ENCODE data around the gene MRPS11. TPM values are rescaled to one million over a fixed set of nuclear protein-coding genes. Genes with fewer than 3 reads are reported as not detected.

Gene MRPS11
- total and polyA plus RNA-seq, 2 of the 8 experiments (the other 6 are each of a cell fraction or from before 2014, with no cell fraction given) = 41.4 to 59.2 TPM

DNA sequence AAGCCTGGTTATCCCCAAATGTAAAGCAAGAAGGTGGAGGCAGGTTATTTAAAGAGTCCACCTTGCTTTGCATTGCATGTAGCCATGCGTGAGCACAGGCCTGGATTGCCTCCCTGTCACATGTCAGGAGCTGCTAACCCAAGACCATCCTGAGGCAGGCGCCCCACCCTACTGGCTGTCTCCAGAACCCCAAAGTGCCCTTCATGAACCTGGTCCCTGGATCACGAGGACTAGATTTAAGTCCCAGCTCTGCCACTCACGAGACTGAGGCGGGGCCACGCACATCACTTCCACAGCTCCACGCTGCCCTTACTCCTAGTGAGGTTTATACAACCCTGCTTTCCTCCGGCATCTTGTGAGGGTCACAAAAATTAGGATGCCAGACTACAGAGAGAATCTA lies 17.9 kb upstream of the MRPS11 start (continued):
- TF ChIP-seq, protein P1, sequence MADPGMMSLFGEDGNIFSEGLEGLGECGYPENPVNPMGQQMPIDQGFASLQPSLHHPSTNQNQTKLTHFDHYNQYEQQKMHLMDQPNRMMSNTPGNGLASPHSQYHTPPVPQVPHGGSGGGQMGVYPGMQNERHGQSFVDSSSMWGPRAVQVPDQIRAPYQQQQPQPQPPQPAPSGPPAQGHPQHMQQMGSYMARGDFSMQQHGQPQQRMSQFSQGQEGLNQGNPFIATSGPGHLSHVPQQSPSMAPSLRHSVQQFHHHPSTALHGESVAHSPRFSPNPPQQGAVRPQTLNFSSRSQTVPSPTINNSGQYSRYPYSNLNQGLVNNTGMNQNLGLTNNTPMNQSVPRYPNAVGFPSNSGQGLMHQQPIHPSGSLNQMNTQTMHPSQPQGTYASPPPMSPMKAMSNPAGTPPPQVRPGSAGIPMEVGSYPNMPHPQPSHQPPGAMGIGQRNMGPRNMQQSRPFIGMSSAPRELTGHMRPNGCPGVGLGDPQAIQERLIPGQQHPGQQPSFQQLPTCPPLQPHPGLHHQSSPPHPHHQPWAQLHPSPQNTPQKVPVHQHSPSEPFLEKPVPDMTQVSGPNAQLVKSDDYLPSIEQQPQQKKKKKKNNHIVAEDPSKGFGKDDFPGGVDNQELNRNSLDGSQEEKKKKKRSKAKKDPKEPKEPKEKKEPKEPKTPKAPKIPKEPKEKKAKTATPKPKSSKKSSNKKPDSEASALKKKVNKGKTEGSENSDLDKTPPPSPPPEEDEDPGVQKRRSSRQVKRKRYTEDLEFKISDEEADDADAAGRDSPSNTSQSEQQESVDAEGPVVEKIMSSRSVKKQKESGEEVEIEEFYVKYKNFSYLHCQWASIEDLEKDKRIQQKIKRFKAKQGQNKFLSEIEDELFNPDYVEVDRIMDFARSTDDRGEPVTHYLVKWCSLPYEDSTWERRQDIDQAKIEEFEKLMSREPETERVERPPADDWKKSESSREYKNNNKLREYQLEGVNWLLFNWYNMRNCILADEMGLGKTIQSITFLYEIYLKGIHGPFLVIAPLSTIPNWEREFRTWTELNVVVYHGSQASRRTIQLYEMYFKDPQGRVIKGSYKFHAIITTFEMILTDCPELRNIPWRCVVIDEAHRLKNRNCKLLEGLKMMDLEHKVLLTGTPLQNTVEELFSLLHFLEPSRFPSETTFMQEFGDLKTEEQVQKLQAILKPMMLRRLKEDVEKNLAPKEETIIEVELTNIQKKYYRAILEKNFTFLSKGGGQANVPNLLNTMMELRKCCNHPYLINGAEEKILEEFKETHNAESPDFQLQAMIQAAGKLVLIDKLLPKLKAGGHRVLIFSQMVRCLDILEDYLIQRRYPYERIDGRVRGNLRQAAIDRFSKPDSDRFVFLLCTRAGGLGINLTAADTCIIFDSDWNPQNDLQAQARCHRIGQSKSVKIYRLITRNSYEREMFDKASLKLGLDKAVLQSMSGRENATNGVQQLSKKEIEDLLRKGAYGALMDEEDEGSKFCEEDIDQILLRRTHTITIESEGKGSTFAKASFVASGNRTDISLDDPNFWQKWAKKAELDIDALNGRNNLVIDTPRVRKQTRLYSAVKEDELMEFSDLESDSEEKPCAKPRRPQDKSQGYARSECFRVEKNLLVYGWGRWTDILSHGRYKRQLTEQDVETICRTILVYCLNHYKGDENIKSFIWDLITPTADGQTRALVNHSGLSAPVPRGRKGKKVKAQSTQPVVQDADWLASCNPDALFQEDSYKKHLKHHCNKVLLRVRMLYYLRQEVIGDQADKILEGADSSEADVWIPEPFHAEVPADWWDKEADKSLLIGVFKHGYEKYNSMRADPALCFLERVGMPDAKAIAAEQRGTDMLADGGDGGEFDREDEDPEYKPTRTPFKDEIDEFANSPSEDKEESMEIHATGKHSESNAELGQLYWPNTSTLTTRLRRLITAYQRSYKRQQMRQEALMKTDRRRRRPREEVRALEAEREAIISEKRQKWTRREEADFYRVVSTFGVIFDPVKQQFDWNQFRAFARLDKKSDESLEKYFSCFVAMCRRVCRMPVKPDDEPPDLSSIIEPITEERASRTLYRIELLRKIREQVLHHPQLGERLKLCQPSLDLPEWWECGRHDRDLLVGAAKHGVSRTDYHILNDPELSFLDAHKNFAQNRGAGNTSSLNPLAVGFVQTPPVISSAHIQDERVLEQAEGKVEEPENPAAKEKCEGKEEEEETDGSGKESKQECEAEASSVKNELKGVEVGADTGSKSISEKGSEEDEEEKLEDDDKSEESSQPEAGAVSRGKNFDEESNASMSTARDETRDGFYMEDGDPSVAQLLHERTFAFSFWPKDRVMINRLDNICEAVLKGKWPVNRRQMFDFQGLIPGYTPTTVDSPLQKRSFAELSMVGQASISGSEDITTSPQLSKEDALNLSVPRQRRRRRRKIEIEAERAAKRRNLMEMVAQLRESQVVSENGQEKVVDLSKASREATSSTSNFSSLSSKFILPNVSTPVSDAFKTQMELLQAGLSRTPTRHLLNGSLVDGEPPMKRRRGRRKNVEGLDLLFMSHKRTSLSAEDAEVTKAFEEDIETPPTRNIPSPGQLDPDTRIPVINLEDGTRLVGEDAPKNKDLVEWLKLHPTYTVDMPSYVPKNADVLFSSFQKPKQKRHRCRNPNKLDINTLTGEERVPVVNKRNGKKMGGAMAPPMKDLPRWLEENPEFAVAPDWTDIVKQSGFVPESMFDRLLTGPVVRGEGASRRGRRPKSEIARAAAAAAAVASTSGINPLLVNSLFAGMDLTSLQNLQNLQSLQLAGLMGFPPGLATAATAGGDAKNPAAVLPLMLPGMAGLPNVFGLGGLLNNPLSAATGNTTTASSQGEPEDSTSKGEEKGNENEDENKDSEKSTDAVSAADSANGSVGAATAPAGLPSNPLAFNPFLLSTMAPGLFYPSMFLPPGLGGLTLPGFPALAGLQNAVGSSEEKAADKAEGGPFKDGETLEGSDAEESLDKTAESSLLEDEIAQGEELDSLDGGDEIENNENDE (IDR thresholded peaks at IDR 0.05; ENCODE audit: insufficient replicate concordance, low read length) = no peak
- TF ChIP-seq RAD21 (IDR thresholded peaks at IDR 0.05 in 1 of 2, conservative IDR thresholded peaks at IDR 0.05 in 1 of 2; ENCODE audit: low read depth in 2 of 2, low read length in 2 of 2) = no peak
- no peak for TF ChIP-seq BCL11A (IDR thresholded peaks at IDR 0.05; ENCODE audit: low read depth in 2 of 2, low read length in 2 of 2)
- no peak for TF ChIP-seq ASH2L (IDR thresholded peaks at IDR 0.05; ENCODE audit: low read length)
- TF ChIP-seq SP1 (IDR thresholded peaks at IDR 0.05; ENCODE audit: low read depth, low read length) = no peak
- TF ChIP-seq, protein P2, sequence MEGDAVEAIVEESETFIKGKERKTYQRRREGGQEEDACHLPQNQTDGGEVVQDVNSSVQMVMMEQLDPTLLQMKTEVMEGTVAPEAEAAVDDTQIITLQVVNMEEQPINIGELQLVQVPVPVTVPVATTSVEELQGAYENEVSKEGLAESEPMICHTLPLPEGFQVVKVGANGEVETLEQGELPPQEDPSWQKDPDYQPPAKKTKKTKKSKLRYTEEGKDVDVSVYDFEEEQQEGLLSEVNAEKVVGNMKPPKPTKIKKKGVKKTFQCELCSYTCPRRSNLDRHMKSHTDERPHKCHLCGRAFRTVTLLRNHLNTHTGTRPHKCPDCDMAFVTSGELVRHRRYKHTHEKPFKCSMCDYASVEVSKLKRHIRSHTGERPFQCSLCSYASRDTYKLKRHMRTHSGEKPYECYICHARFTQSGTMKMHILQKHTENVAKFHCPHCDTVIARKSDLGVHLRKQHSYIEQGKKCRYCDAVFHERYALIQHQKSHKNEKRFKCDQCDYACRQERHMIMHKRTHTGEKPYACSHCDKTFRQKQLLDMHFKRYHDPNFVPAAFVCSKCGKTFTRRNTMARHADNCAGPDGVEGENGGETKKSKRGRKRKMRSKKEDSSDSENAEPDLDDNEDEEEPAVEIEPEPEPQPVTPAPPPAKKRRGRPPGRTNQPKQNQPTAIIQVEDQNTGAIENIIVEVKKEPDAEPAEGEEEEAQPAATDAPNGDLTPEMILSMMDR (IDR thresholded peaks at IDR 0.05; ENCODE audit: control extremely low read depth in 1 of 3, insufficient read depth in 1 of 3, low read depth in 1 of 3, low read length in 3 of 3) = no peak
- no peak for TF ChIP-seq CEBPB (IDR thresholded peaks at IDR 0.05; ENCODE audit: low read depth, low read length)
- no peak for TF ChIP-seq TAF1 (IDR thresholded peaks at IDR 0.05; ENCODE audit: low read depth, low read length)

Data from H1 (cell line).